ENCODE data around the gene NDUFB1. TPM values are rescaled to one million over a fixed set of nuclear protein-coding genes. Genes with fewer than 3 reads are reported as not detected.

NDUFB1 gene
- total RNA-seq, 1 experiment from 2014 or later: 115 TPM

DNA sequence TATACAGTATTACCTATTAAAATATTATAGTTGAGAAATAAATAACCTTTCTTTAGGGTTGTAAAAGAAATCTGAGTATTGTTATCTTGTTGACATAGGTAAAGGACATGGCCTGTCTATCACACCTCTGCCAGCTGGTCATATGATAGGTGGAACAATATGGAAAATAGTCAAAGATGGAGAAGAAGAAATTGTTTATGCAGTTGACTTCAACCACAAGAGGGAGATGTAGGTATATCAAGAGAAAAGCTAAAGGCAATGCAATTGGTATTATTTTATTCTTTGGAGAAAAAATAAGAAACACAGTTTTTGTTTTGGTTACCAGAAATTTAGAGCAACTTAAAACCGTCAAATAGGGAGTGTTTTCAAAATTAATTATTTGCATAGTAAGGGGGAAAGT, 13.8 kb upstream of the NDUFB1 start:
- Mint-ChIP-seq H3K4me1 (ENCODE audit: low read depth, unreplicated experiment) (no peaks in the 10 kb centered on the region), H3K27me3 (ENCODE audit: insufficient read depth, unreplicated experiment) (no peaks in the 10 kb centered on the region), H3K9me3 (ENCODE audit: unreplicated experiment) (no peaks in the 10 kb centered on the region), H3K36me3 (ENCODE audit: insufficient read depth, unreplicated experiment) (peaks cover 52% of the 10 kb centered on the region), H3K27ac (ENCODE audit: unreplicated experiment) (no peak overlapping the region), H3K4me3 (ENCODE audit: unreplicated experiment) (no peak overlapping the region)
- POLR2A ChIA-PET: interaction anchor here (0.5 kb wide), 1 partner anchor 14 kb away, joined by 3 read pairs; the partner anchor contains the start of gene NDUFB1
- no TSS peak for BruUV-seq (replicated peaks)
- intact Hi-C loops (cut with micrococcal nuclease; ENCODE audit: unreplicated experiment): no loop called here
- Histone ChIP-seq H3K9me3 (no peaks in the 10 kb centered on the region), H3K27me3 (replicated peaks; ENCODE audit: control insufficient read depth, insufficient read depth, low read length) (no peaks in the 10 kb centered on the region), H3K4me1 (no peaks in the 10 kb centered on the region), H3K36me3 (ENCODE audit: control insufficient read depth, insufficient read depth, low read length) (no peaks in the 10 kb centered on the region), H3K4me3 (ENCODE audit: low read depth, low read length) (no peak overlapping the region)
- CTCF ChIA-PET: interaction anchor here (1.8 kb wide), 1 partner anchor 29 kb away, joined by 8 read pairs; the partner anchor contains the start of gene ATXN3
- DNase-seq: no peak
- TF ChIP-seq, protein P1, sequence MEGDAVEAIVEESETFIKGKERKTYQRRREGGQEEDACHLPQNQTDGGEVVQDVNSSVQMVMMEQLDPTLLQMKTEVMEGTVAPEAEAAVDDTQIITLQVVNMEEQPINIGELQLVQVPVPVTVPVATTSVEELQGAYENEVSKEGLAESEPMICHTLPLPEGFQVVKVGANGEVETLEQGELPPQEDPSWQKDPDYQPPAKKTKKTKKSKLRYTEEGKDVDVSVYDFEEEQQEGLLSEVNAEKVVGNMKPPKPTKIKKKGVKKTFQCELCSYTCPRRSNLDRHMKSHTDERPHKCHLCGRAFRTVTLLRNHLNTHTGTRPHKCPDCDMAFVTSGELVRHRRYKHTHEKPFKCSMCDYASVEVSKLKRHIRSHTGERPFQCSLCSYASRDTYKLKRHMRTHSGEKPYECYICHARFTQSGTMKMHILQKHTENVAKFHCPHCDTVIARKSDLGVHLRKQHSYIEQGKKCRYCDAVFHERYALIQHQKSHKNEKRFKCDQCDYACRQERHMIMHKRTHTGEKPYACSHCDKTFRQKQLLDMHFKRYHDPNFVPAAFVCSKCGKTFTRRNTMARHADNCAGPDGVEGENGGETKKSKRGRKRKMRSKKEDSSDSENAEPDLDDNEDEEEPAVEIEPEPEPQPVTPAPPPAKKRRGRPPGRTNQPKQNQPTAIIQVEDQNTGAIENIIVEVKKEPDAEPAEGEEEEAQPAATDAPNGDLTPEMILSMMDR (IDR thresholded peaks at IDR 0.05; ENCODE audit: insufficient read depth in 1 of 2, low read depth in 1 of 2, low read length in 1 of 2, severe bottlenecking in 1 of 2, unreplicated experiment in 1 of 2): peak in 1 of 2 experiments; percentile 33

DNA sequence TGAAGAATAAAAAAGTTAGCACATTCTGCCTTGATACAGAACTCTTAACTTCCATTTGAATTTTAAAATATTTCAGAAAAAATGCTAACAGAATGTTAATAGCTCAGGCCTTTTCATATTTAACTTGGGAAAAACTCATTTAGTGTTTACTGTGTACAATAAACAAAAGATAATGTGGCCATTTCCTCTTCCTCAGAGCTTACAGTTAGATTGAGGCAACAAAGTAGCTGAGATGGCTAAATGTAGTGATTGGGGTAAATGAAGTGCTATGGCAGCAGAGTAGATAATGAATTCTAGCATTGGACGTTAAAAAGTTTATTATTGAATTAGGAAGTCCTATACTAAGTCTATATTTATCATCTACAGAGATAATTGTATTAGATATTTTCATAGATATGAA, 12.9 kb upstream of the NDUFB1 start:
- BruUV-seq (replicated peaks): no TSS peak
- H3K4me3 Mint-ChIP-seq (ENCODE audit: unreplicated experiment): no peak overlapping the region
- Histone ChIP-seq H3K4me1 (no peaks in the 10 kb centered on the region), H3K27me3 (replicated peaks; ENCODE audit: control insufficient read depth, insufficient read depth, low read length) (no peaks in the 10 kb centered on the region), H3K36me3 (ENCODE audit: control insufficient read depth, insufficient read depth, low read length) (no peaks in the 10 kb centered on the region), H3K9me3 (no peaks in the 10 kb centered on the region), H3K4me3 (ENCODE audit: low read depth, low read length) (no peak overlapping the region)
- H3K27ac Mint-ChIP-seq (ENCODE audit: unreplicated experiment): no peak overlapping the region
- DNase-seq: no peak
- intact Hi-C loops (cut with micrococcal nuclease; ENCODE audit: unreplicated experiment): no loop called here
- H3K4me1 Mint-ChIP-seq (ENCODE audit: low read depth, unreplicated experiment): no peaks in the 10 kb centered on the region
- TF ChIP-seq, protein P1 (IDR thresholded peaks at IDR 0.05; ENCODE audit: insufficient read depth in 1 of 2, low read depth in 1 of 2, low read length in 1 of 2, severe bottlenecking in 1 of 2, unreplicated experiment in 1 of 2): no peak
- H3K9me3 Mint-ChIP-seq (ENCODE audit: unreplicated experiment): no peaks in the 10 kb centered on the region
- peaks cover 52% of the 10 kb centered on the region for H3K36me3 Mint-ChIP-seq (ENCODE audit: insufficient read depth, unreplicated experiment)
- no peaks in the 10 kb centered on the region for H3K27me3 Mint-ChIP-seq (ENCODE audit: insufficient read depth, unreplicated experiment)
- ChIA-PET CTCF (no interaction called here), POLR2A (no interaction called here)

DNA sequence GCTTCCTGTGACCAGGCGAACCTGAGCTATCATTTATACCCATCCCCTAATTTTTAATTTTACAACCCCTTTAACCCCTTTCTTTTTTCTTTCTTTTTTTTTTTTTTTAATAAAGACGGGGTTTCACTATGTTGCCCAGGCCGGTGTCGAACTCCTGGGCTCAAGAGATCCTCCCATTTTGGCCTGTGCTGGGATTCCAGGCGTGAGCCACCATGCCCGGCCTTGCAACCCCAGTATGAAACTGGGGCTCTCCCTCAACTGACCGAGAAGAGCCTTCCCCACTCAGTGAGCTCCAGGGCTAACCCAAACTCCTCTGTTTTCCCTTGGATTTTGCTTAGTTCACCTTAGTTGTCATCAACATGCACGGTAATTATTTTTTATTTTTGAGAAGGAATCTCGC, 1.3 kb upstream of the NDUFB1 start:
- no peaks in the 10 kb centered on the region for H3K27me3 ChIP-seq (replicated peaks; ENCODE audit: control insufficient read depth, insufficient read depth, low read length)
- H3K4me1 ChIP-seq: peaks cover 3% of the 10 kb centered on the region; the same call in 1 of the 2 replicates
- no peaks in the 10 kb centered on the region for H3K27me3 Mint-ChIP-seq (ENCODE audit: insufficient read depth, unreplicated experiment)
- H3K36me3 Mint-ChIP-seq (ENCODE audit: insufficient read depth, unreplicated experiment): peaks cover 42% of the 10 kb centered on the region
- H3K4me3 ChIP-seq (ENCODE audit: low read depth, low read length): peak overlapping the region; percentile 98
- intact Hi-C loops (cut with micrococcal nuclease; ENCODE audit: unreplicated experiment): no loop called here
- peaks cover 18% of the 10 kb centered on the region for H3K4me1 Mint-ChIP-seq (ENCODE audit: low read depth, unreplicated experiment)
- peak overlapping the region; percentile 91 for H3K4me3 Mint-ChIP-seq (ENCODE audit: unreplicated experiment)
- H3K27ac Mint-ChIP-seq (ENCODE audit: unreplicated experiment): peak overlapping the region; percentile 99
- no peaks in the 10 kb centered on the region; the same call in 1 of the 2 replicates for H3K36me3 ChIP-seq (ENCODE audit: control insufficient read depth, insufficient read depth, low read length)
- no TSS peak for BruUV-seq (replicated peaks)
- TF ChIP-seq, protein P1 (IDR thresholded peaks at IDR 0.05; ENCODE audit: insufficient read depth in 1 of 2, low read depth in 1 of 2, low read length in 1 of 2, severe bottlenecking in 1 of 2, unreplicated experiment in 1 of 2): no peak
- ChIA-PET CTCF (interaction anchor here (1.2 to 3.9 kb wide), 2 partner anchors 12 to 16 kb away, joined by 3 to 35 read pairs; partner anchors contain the start of gene ATXN3), POLR2A (interaction anchor here (0.7 to 2.0 kb wide), 2 partner anchors 16 to 558 kb away, joined by 4 to 25 read pairs; partner anchors contain the start of gene ATXN3)
- no peaks in the 10 kb centered on the region for H3K9me3 ChIP-seq
- no peaks in the 10 kb centered on the region for H3K9me3 Mint-ChIP-seq (ENCODE audit: unreplicated experiment)
- DNase-seq: no peak

Measured in Caco-2 (cell line).